Measurements from ENCODE around the gene SCIN.
"Not testable (repeated sequence)": the region's sequence is repeated elsewhere in the genome, so short reads cannot be mapped to it uniquely, and the experiment has no call there.

The SCIN gene

GRCh38 chr7:12552876-12553275 is 17.6 kb upstream of the SCIN start:
- no peak overlapping the region for H3K4me3 ChIP-seq (ENCODE audit: low read depth in 1 of 2, low read length in 1 of 2)
- no peaks in the 10 kb centered on the region for H3K9me3 ChIP-seq
- no peak overlapping the region for H3K27ac ChIP-seq
- no peaks in the 10 kb centered on the region for H3K36me3 ChIP-seq
- no peak for TF ChIP-seq CTCF (IDR thresholded peaks at IDR 0.05)
- H3K4me1 ChIP-seq (ENCODE audit: control insufficient read depth in 1 of 2, insufficient read depth in 1 of 2, low read depth in 1 of 2, low read length in 1 of 2), result no peaks in the 10 kb centered on the region
- H3K27me3 ChIP-seq, result no peaks in the 10 kb centered on the region

GRCh38 chr7:12553416-12553815 is 17.1 kb upstream of the SCIN start:
- no peaks in the 10 kb centered on the region for H3K36me3 ChIP-seq
- no peak overlapping the region for H3K4me3 ChIP-seq (ENCODE audit: low read depth in 1 of 2, low read length in 1 of 2)
- no peak overlapping the region for H3K27ac ChIP-seq
- no peaks in the 10 kb centered on the region for H3K27me3 ChIP-seq
- H3K4me1 ChIP-seq (ENCODE audit: control insufficient read depth in 1 of 2, insufficient read depth in 1 of 2, low read depth in 1 of 2, low read length in 1 of 2), result no peaks in the 10 kb centered on the region
- H3K9me3 ChIP-seq, result no peaks in the 10 kb centered on the region
- TF ChIP-seq CTCF (IDR thresholded peaks at IDR 0.05), result no peak

GRCh38 chr7:12554351-12554750 is 16.2 kb upstream of the SCIN start:
- no peaks in the 10 kb centered on the region for H3K9me3 ChIP-seq
- H3K4me1 ChIP-seq (ENCODE audit: control insufficient read depth in 1 of 2, insufficient read depth in 1 of 2, low read depth in 1 of 2, low read length in 1 of 2), result no peaks in the 10 kb centered on the region
- H3K27ac ChIP-seq, result no peak overlapping the region
- H3K36me3 ChIP-seq, result no peaks in the 10 kb centered on the region
- H3K27me3 ChIP-seq, result no peaks in the 10 kb centered on the region
- H3K4me3 ChIP-seq (ENCODE audit: low read depth in 1 of 2, low read length in 1 of 2), result no peak overlapping the region
- TF ChIP-seq CTCF (IDR thresholded peaks at IDR 0.05), result no peak

GRCh38 chr7:12554872-12555271 is 15.6 kb upstream of the SCIN start:
- Histone ChIP-seq H3K27ac (no peak overlapping the region), H3K27me3 (no peaks in the 10 kb centered on the region), H3K4me3 (ENCODE audit: low read depth in 1 of 2, low read length in 1 of 2) (no peak overlapping the region), H3K9me3 (no peaks in the 10 kb centered on the region), H3K4me1 (ENCODE audit: control insufficient read depth in 1 of 2, insufficient read depth in 1 of 2, low read depth in 1 of 2, low read length in 1 of 2) (no peaks in the 10 kb centered on the region), H3K36me3 (no peaks in the 10 kb centered on the region)
- no peak for TF ChIP-seq CTCF (IDR thresholded peaks at IDR 0.05)

GRCh38 chr7:12555695-12556094 is 14.8 kb upstream of the SCIN start:
- not testable (repeated sequence) for H3K4me3 ChIP-seq (ENCODE audit: low read depth in 1 of 2, low read length in 1 of 2); H3K4me1 ChIP-seq (ENCODE audit: control insufficient read depth in 1 of 2, insufficient read depth in 1 of 2, low read depth in 1 of 2, low read length in 1 of 2); H3K27me3 ChIP-seq; H3K9me3 ChIP-seq; H3K27ac ChIP-seq; H3K36me3 ChIP-seq

- not testable (repeated sequence) for H3K27ac ChIP-seq; H3K9me3 ChIP-seq; H3K4me3 ChIP-seq (ENCODE audit: low read depth in 1 of 2, low read length in 1 of 2); H3K27me3 ChIP-seq; H3K4me1 ChIP-seq (ENCODE audit: control insufficient read depth in 1 of 2, insufficient read depth in 1 of 2, low read depth in 1 of 2, low read length in 1 of 2); H3K36me3 ChIP-seq
Observed at GRCh38 chr7:12556139-12556792, 14.3 kb upstream of the SCIN start.

- TF ChIP-seq CTCF (IDR thresholded peaks at IDR 0.05), result no peak
- Histone ChIP-seq H3K36me3 (no peaks in the 10 kb centered on the region), H3K27ac (no peak overlapping the region), H3K4me3 (ENCODE audit: low read depth in 1 of 2, low read length in 1 of 2) (no peak overlapping the region), H3K27me3 (no peaks in the 10 kb centered on the region), H3K4me1 (ENCODE audit: control insufficient read depth in 1 of 2, insufficient read depth in 1 of 2, low read depth in 1 of 2, low read length in 1 of 2) (no peaks in the 10 kb centered on the region), H3K9me3 (no peaks in the 10 kb centered on the region)
Observed at GRCh38 chr7:12557282-12557681, 13.2 kb upstream of the SCIN start.

All from neutrophil (primary cell).